ENCODE results near the gene NMU. TPM values are rescaled to one million over a fixed set of nuclear protein-coding genes. Genes with fewer than 3 reads are reported as not detected.

NMU gene
- total and polyA plus RNA-seq, 10 of the 15 experiments (the other 5 are each of a cell fraction or from before 2014, with no cell fraction given) = 0.33 TPM; not detected in 9

DNA sequence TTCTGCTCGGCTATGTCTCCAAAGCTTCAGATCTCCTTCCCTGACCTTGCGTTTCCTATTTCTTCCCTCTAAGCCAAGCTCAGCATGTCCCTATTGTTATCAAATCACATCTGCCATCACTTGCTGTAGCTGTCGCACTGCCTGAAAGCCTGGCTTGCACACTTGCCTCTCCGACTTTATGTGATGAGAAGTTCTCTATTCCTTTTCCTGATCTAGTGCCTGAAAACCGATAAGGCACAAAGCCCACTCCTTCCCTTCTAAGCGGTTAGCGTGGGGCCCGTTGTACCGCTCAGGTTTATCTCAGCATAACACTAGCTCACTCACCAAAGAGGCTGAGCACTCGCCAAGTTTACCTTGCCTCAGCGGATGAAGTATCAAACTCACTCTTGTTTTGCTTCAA, 816 bp downstream of the NMU start (continued):
- TF ChIP-seq, protein P1, sequence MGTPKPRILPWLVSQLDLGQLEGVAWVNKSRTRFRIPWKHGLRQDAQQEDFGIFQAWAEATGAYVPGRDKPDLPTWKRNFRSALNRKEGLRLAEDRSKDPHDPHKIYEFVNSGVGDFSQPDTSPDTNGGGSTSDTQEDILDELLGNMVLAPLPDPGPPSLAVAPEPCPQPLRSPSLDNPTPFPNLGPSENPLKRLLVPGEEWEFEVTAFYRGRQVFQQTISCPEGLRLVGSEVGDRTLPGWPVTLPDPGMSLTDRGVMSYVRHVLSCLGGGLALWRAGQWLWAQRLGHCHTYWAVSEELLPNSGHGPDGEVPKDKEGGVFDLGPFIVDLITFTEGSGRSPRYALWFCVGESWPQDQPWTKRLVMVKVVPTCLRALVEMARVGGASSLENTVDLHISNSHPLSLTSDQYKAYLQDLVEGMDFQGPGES (IDR thresholded peaks at IDR 0.05) = no peak
- TF ChIP-seq HDGF (IDR thresholded peaks at IDR 0.05) (no peak), SMAD1 (IDR thresholded peaks at IDR 0.05; ENCODE audit: low read depth, partially characterized antibody) (no peak), TCF3 (IDR thresholded peaks at IDR 0.05; ENCODE audit: borderline replicate concordance, insufficient read depth, low read depth, low read length) (no peak), ASH2L (IDR thresholded peaks at IDR 0.05; ENCODE audit: borderline replicate concordance, low read depth) (no peak), CEBPB (IDR thresholded peaks at IDR 0.05; ENCODE audit: borderline replicate concordance in 1 of 2, low read depth in 2 of 2, low read length in 2 of 2) (no peak), CHD2 (IDR thresholded peaks at IDR 0.05; ENCODE audit: borderline replicate concordance, low read depth, low read length) (no peak)
- TF ChIP-seq, protein P2, sequence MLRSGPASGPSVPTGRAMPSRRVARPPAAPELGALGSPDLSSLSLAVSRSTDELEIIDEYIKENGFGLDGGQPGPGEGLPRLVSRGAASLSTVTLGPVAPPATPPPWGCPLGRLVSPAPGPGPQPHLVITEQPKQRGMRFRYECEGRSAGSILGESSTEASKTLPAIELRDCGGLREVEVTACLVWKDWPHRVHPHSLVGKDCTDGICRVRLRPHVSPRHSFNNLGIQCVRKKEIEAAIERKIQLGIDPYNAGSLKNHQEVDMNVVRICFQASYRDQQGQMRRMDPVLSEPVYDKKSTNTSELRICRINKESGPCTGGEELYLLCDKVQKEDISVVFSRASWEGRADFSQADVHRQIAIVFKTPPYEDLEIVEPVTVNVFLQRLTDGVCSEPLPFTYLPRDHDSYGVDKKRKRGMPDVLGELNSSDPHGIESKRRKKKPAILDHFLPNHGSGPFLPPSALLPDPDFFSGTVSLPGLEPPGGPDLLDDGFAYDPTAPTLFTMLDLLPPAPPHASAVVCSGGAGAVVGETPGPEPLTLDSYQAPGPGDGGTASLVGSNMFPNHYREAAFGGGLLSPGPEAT (IDR thresholded peaks at IDR 0.05; ENCODE audit: low read depth) = no peak

DNA sequence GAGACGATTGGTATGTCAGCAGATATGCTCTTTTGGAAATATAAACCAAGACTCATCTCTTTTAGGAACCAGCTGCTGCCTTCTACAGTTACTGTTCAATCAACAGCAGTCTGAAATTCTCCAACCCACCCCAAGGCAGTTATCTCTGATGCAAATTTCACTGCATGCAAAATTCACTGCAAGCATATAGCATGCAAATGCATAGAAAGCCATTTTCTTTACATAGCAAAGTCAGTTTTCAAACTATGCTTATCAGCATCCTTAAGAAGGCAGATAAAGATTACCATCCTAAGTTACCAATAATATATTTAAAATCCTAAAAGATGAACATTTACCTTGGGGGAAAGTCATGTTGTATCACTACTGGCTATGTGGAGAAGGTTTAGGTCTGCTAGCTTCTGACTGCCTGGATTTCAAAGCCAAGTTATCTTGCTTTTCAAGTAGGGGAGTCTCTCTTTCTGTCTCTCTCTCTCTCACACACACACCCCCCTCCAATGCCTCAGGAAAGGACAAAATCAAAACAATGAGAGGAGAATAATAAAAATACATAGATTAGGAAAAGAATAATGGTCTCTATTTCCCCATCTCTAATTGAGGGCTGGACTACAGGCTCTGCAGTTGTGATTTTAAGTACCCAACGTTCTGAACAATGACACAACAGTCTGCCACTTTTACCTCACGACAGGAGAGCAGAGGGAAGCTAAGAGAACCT, 1.5 kb downstream of the NMU start:
- DNase-seq (ENCODE audit: low read depth, low spot score) = no peak
- Histone ChIP-seq H2AFZ (ENCODE audit: control insufficient read depth, low read depth, low read length) (no peak overlapping the region), H3K9ac (ENCODE audit: control insufficient read depth, insufficient read depth, low read length) (no peak overlapping the region), H3K9me3 (replicated peaks; ENCODE audit: control insufficient read depth, insufficient read depth, low read length) (no peaks in the 10 kb centered on the region), H3K36me3 (ENCODE audit: control insufficient read depth in 2 of 2, insufficient read depth in 2 of 2, low read length in 1 of 2) (no peaks in the 10 kb centered on the region), H3K27ac (ENCODE audit: control insufficient read depth, insufficient read depth) (no peak overlapping the region), H3K27me3 (replicated peaks in 1 of 2; ENCODE audit: control insufficient read depth in 2 of 2, insufficient read depth in 2 of 2, low read length in 1 of 2) (peaks cover 3% of the 10 kb centered on the region in 2 experiments), H4K20me1 (ENCODE audit: control insufficient read depth, insufficient read depth) (no peaks in the 10 kb centered on the region), H3K79me2 (ENCODE audit: control insufficient read depth, insufficient read depth, low read length) (no peaks in the 10 kb centered on the region), H3K4me1 (ENCODE audit: control insufficient read depth, insufficient read depth, low read length) (no peaks in the 10 kb centered on the region), H3K4me2 (ENCODE audit: control insufficient read depth, insufficient read depth) (no peak overlapping the region), H3K4me3 (no peak overlapping the region)
- no peak for FAIRE-seq
- WGBS (ENCODE audit: insufficient coverage, insufficient replicate concordance, low lambda C conversion rate, missing lambda C conversion rate) = 2% methylated on average over 3 of the region's 3 CpGs
- no peak for ATAC-seq
- BruUV-seq (replicated peaks) = no TSS peak
- in situ Hi-C loops (cut with MboI) = no loop called here
- ChIA-PET POLR2A (no interaction called here), RAD21 (ENCODE audit: unreplicated experiment) (no interaction called here), CTCF (interaction anchor here (0.7 kb wide), 1 partner anchor 226 kb away, joined by 3 read pairs; no protein-coding TSS in a partner anchor), SMC1A (ENCODE audit: uncharacterized antibody, unreplicated experiment) (no interaction called here)
- intact Hi-C loops (cut with micrococcal nuclease; ENCODE audit: unreplicated experiment) = no loop called here
- no peak for TF ChIP-seq ATF7 (IDR thresholded peaks at IDR 0.05; ENCODE audit: low read depth)
- TF ChIP-seq WRNIP1 (IDR thresholded peaks at IDR 0.05; ENCODE audit: borderline replicate concordance, low read depth, low read length) = no peak
- TF ChIP-seq NFXL1 (IDR thresholded peaks at IDR 0.05; ENCODE audit: borderline replicate concordance) = no peak
- no peak for TF ChIP-seq RELA (IDR thresholded peaks at IDR 0.05; ENCODE audit: borderline replicate concordance, partially characterized antibody)
- no peak for TF ChIP-seq NR2C1 (IDR thresholded peaks at IDR 0.05)
- no peak for TF ChIP-seq ZBED1 (IDR thresholded peaks at IDR 0.05; ENCODE audit: borderline replicate concordance)
- no peak for TF ChIP-seq ETV6 (conservative IDR thresholded peaks at IDR 0.05 in 1 of 2, IDR thresholded peaks at IDR 0.05 in 1 of 2; ENCODE audit: borderline replicate concordance in 1 of 2, low read depth in 1 of 2)
- TF ChIP-seq, protein P3, sequence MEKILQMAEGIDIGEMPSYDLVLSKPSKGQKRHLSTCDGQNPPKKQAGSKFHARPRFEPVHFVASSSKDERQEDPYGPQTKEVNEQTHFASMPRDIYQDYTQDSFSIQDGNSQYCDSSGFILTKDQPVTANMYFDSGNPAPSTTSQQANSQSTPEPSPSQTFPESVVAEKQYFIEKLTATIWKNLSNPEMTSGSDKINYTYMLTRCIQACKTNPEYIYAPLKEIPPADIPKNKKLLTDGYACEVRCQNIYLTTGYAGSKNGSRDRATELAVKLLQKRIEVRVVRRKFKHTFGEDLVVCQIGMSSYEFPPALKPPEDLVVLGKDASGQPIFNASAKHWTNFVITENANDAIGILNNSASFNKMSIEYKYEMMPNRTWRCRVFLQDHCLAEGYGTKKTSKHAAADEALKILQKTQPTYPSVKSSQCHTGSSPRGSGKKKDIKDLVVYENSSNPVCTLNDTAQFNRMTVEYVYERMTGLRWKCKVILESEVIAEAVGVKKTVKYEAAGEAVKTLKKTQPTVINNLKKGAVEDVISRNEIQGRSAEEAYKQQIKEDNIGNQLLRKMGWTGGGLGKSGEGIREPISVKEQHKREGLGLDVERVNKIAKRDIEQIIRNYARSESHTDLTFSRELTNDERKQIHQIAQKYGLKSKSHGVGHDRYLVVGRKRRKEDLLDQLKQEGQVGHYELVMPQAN (conservative IDR thresholded peaks at IDR 0.05) = no peak
- no peak for TF ChIP-seq BCL11A (IDR thresholded peaks at IDR 0.05; ENCODE audit: low read depth, low read length)
- TF ChIP-seq CBX5 (IDR thresholded peaks at IDR 0.05; ENCODE audit: low read depth) = no peak

Data from GM12878 (cell line).